Esophagus (tissue), 2 donors: ENCODE data around the gene AUTS2. TPM values are rescaled to one million over a fixed set of nuclear protein-coding genes. Genes with fewer than 3 reads are reported as not detected.

ENCODE experiments used
- H3K27ac ChIP-seq, 2 donors: one replicate each; pipeline ENCODE4 v1.5.1; 2013; ENCODE audit warnings: low read depth in 2 of 2, mild to moderate bottlenecking in 2 of 2, inconsistent platforms in 1 of 2, low read length in 1 of 2, moderate library complexity in 1 of 2
- H3K27me3 ChIP-seq, 2 donors: one replicate each; pipeline ENCODE4 v1.6.1; 2013; ENCODE audit warnings: low read length in 2 of 2, control low read depth in 1 of 2, mild to moderate bottlenecking in 1 of 2; ENCODE audit not compliant: insufficient read depth in 2 of 2, control insufficient read depth in 1 of 2
- H3K36me3 ChIP-seq, 2 donors: one replicate each; pipeline ENCODE4 v1.6.1; 2013; ENCODE audit warnings: low read length in 1 of 2; ENCODE audit not compliant: control insufficient read depth in 2 of 2, insufficient read depth in 2 of 2
- H3K4me1 ChIP-seq, 2 donors: one replicate each; pipeline ENCODE4 v1.6.1; 2013; ENCODE audit warnings: low read length in 1 of 2; ENCODE audit not compliant: control insufficient read depth in 2 of 2, insufficient read depth in 2 of 2
- H3K4me3 ChIP-seq, 2 donors: one replicate each; pipeline ENCODE4 v1.5.1; 2013; ENCODE audit warnings: low read length in 2 of 2, mild to moderate bottlenecking in 2 of 2, low read depth in 1 of 2, moderate library complexity in 1 of 2
- H3K9me3 ChIP-seq, 2 donors: one replicate each; pipeline ENCODE4 v1.6.1; 2013; ENCODE audit warnings: mild to moderate bottlenecking in 2 of 2, low read depth in 1 of 2, low read length in 1 of 2, moderate library complexity in 1 of 2; ENCODE audit not compliant: control insufficient read depth in 2 of 2, insufficient read depth in 1 of 2
- WGBS, 2 donors: extraction: QIAGEN DNeasy Blood & Tissue Kit; methylation state at CpG; one replicate each; pipeline ENCODE4 v1.1.7; 2013; 5-methylcytosine and 5-hydroxymethylcytosine counted together
- polyA plus RNA-seq, 2 donors: library from polyadenylated mRNA; stranded (reverse); fragments of 200-250 nt; gene quantifications; one replicate each; pipeline ENCODE4 v1.2.3, GENCODE V29; 2013
- donor health status: healthy with polysubstance abuse.
- donor health status: Bipolar disorder and iron deficiency.

The AUTS2 gene
- polyA plus RNA-seq, 2 donors, result 8.3 to 15.6 TPM

DNA sequence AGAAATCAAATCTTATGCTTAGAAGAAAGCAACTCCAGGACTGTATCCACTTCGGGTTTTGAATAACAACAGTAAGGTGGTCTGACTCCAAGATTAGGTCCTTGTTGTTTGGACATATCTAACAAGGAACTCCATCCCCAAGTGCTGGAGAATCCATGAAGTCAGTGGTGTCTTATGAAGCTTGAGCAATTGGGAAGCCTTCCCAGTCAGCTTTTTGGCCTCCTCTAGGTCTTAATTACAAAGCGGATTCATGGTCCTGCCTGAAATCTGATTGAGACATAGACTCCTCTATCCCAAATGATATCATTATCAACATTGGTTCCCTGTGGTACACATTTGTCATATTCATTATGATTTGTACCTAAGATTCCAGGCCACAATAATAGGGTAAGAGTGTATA lies 642.6 kb downstream of the AUTS2 start:
- no peak overlapping the region for H3K27ac ChIP-seq
- 93 to 97% methylated on average over 2 of the region's 2 CpGs for WGBS, 2 donors
- no peaks in the 10 kb centered on the region for H3K4me1 ChIP-seq
- no peaks in the 10 kb centered on the region for H3K36me3 ChIP-seq
- H3K4me3 ChIP-seq, result no peak overlapping the region
- no peaks in the 10 kb centered on the region for H3K27me3 ChIP-seq
- H3K9me3 ChIP-seq, result no peaks in the 10 kb centered on the region

- H3K4me3 ChIP-seq, result no peak overlapping the region
- H3K36me3 ChIP-seq, result no peaks in the 10 kb centered on the region
- no peaks in the 10 kb centered on the region for H3K27me3 ChIP-seq
- 73 to 83% methylated on average over 2 of the region's 2 CpGs for WGBS, 2 donors
- H3K4me1 ChIP-seq, result no peaks in the 10 kb centered on the region
- no peak overlapping the region for H3K27ac ChIP-seq
- H3K9me3 ChIP-seq, result no peaks in the 10 kb centered on the region
Measured at GRCh38 chr7:70241536-70242175, 643.4 kb downstream of the AUTS2 start.

DNA sequence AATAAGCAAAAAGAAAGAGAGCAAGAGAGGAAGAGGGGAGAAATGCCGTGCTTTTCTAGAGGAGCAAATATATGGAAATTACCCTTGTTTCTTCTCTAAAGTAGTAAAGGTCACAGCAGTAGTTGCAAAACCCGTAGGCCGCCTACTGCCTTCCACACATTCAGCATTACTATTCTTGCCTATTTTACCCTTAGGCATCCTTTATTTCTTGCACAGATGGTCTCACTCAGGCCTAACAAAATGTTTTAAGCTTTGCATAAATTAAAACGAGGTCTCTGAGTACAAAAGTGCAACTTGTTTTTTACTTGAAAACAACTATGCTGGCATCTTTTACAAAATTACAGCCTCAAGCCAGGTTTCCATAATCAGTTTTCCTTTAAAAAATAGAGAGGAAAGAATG lies 644.6 kb downstream of the AUTS2 start:
- no peak overlapping the region for H3K27ac ChIP-seq
- no peaks in the 10 kb centered on the region for H3K9me3 ChIP-seq
- no peaks in the 10 kb centered on the region for H3K4me1 ChIP-seq
- H3K36me3 ChIP-seq, result no peaks in the 10 kb centered on the region
- H3K27me3 ChIP-seq, result no peaks in the 10 kb centered on the region
- H3K4me3 ChIP-seq, result no peak overlapping the region
- 83 to 93% methylated on average over 4 of the region's 4 CpGs for WGBS, 2 donors

GRCh38 chr7:70243443-70243842 lies 645.2 kb downstream of the AUTS2 start:
- no peaks in the 10 kb centered on the region for H3K9me3 ChIP-seq
- H3K27me3 ChIP-seq, result no peaks in the 10 kb centered on the region
- H3K27ac ChIP-seq, result no peak overlapping the region
- H3K4me3 ChIP-seq, result no peak overlapping the region
- no peaks in the 10 kb centered on the region for H3K4me1 ChIP-seq
- WGBS, 2 donors, result 96 to 98% methylated on average over 2 of the region's 2 CpGs
- no peaks in the 10 kb centered on the region for H3K36me3 ChIP-seq

GRCh38 chr7:70257921-70258320 lies 659.6 kb downstream of the AUTS2 start:
- Histone ChIP-seq H3K9me3 (no peaks in the 10 kb centered on the region), H3K36me3 (no peaks in the 10 kb centered on the region), H3K27ac (no peak overlapping the region), H3K4me3 (no peak overlapping the region), H3K4me1 (no peaks in the 10 kb centered on the region), H3K27me3 (no peaks in the 10 kb centered on the region)
- WGBS, 2 donors, result 94% methylated on average over 4 of the region's 4 CpGs

DNA sequence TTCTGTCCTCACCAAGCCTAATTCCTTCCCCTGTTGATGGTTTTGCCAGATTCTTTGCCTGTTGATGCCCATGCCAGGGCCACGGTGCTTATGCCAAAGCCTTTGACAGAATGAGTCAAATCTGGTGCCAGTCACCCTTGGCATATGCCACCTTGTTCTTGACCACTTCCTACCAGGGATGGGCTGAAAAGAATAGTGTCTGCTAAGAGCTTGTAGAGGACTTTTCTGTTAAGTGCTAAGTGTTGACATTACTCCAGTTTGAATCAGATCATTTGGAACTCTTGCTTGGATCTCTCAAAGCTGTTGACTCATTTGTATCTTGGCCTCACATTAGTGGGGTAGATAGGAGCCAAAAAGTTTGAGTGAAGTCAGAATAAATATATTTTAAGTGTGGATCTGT lies 661.2 kb downstream of the AUTS2 start:
- H3K27ac ChIP-seq, result no peak overlapping the region
- H3K36me3 ChIP-seq, result no peaks in the 10 kb centered on the region
- WGBS, 2 donors, result 28 to 44% methylated on average over 1 of the region's 1 CpG
- no peaks in the 10 kb centered on the region for H3K9me3 ChIP-seq
- H3K4me3 ChIP-seq, result no peak overlapping the region
- H3K27me3 ChIP-seq, result no peaks in the 10 kb centered on the region
- H3K4me1 ChIP-seq, result no peaks in the 10 kb centered on the region

- no peaks in the 10 kb centered on the region for H3K9me3 ChIP-seq
- WGBS, 2 donors, result 80% methylated on average over 7 of the region's 7 CpGs
- no peak overlapping the region for H3K4me3 ChIP-seq
- H3K27ac ChIP-seq, result no peak overlapping the region
- no peaks in the 10 kb centered on the region for H3K36me3 ChIP-seq
- no peaks in the 10 kb centered on the region for H3K27me3 ChIP-seq
- H3K4me1 ChIP-seq, result no peaks in the 10 kb centered on the region
Measured at GRCh38 chr7:70263471-70264255, 665.4 kb downstream of the AUTS2 start.

- WGBS, 2 donors, result 82 to 86% methylated on average over 2 of the region's 2 CpGs
- H3K4me1 ChIP-seq, result no peaks in the 10 kb centered on the region
- H3K4me3 ChIP-seq, result no peak overlapping the region
Measured at GRCh38 chr7:70266186-70266585, 667.9 kb downstream of the AUTS2 start.

DNA sequence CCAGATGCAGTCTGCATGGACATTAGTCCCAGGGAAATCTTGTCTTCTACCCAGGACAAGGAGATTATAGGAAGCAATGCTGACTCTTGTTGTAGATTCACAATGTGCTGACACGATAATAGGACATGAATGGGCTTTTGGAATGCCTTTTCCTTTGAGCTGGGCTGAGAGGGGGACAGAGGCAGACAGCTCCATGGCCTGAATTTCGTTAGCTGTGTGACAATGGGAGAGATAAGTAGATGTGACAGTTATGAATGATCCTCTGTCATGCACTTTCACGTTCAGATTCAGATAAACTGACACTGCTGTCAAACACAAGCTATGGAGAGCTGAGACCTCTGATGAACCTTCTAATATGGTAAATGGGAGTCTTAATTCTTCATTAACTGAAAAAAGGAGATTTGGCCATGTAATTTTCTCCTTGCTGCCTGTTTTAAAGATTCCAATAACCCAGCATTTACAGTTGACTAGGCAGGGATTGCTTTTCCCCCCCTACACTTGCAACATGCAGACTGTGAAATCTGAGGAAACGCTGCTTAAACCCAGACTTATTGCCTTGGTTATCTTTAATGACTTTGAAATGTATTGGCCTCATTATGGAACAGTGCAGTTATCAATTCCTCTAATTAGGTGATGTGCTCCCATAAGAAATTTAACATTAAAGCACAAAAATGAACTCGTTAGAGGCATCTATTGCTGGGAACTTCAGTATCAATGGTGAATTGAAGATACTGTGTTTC lies 669.3 kb downstream of the AUTS2 start:
- Histone ChIP-seq H3K9me3 (no peaks in the 10 kb centered on the region), H3K27ac (no peak overlapping the region), H3K27me3 (no peaks in the 10 kb centered on the region), H3K4me1 (no peaks in the 10 kb centered on the region), H3K4me3 (no peak overlapping the region), H3K36me3 (no peaks in the 10 kb centered on the region)
- 71 to 83% methylated on average over 5 of the region's 5 CpGs for WGBS, 2 donors

More at GRCh38 chr7:70266186-70266585, 667.9 kb downstream of the AUTS2 start:
- no peak overlapping the region for H3K27ac ChIP-seq
- no peaks in the 10 kb centered on the region for H3K9me3 ChIP-seq
- H3K27me3 ChIP-seq, result no peaks in the 10 kb centered on the region
- no peaks in the 10 kb centered on the region for H3K36me3 ChIP-seq
